HG03039 (cell line): Measurements from ENCODE around the gene RAPGEF6.
"Not testable (repeated sequence)": the region's sequence is repeated elsewhere in the genome, so short reads cannot be mapped to it uniquely, and the experiment has no call there.

Experiments used
- ATAC-seq: cut with Tn5 transposase; IDR thresholded peaks from one replicate; pipeline ENCODE4 v1.9.1; 2021; ENCODE audit warnings: mild to moderate bottlenecking, moderate library complexity; ENCODE audit not compliant: unreplicated experiment

RAPGEF6 gene

GRCh38 chr5:131509801-131510200, 125.2 kb downstream of the RAPGEF6 start:
- ATAC-seq = no peak

- ATAC-seq = no peak
These were observed 129.7 kb downstream of the RAPGEF6 start for GRCh38 chr5:131505237-131505908.

- peak; percentile 94 for ATAC-seq
These were observed 138.7 kb downstream of the RAPGEF6 start for GRCh38 chr5:131496400-131496713.

- ATAC-seq = no peak
These were observed 139.3 kb downstream of the RAPGEF6 start for GRCh38 chr5:131495536-131496399.

GRCh38 chr5:131491749-131492148, 143.3 kb downstream of the RAPGEF6 start:
- ATAC-seq = no peak

- ATAC-seq = peak; percentile 73
These were observed 146.6 kb downstream of the RAPGEF6 start for GRCh38 chr5:131488463-131488862.

GRCh38 chr5:131487371-131487770, 147.7 kb downstream of the RAPGEF6 start:
- not testable (repeated sequence) for ATAC-seq

GRCh38 chr5:131482617-131483016, 152.4 kb downstream of the RAPGEF6 start:
- no peak for ATAC-seq

GRCh38 chr5:131481569-131481968, 153.5 kb downstream of the RAPGEF6 start:
- ATAC-seq = no peak

GRCh38 chr5:131475541-131475941, 159.5 kb downstream of the RAPGEF6 start:
- ATAC-seq = no peak

- ATAC-seq = no peak
These were observed 161.3 kb downstream of the RAPGEF6 start for GRCh38 chr5:131473731-131474130.

GRCh38 chr5:131466171-131466766, 168.8 kb downstream of the RAPGEF6 start:
- ATAC-seq = no peak

GRCh38 chr5:131463656-131464055, 171.4 kb downstream of the RAPGEF6 start:
- ATAC-seq = no peak

GRCh38 chr5:131462454-131462853, 172.6 kb downstream of the RAPGEF6 start:
- no peak for ATAC-seq

GRCh38 chr5:131461742-131462141, 173.3 kb downstream of the RAPGEF6 start:
- no peak for ATAC-seq

GRCh38 chr5:131460867-131461572, 174.0 kb downstream of the RAPGEF6 start:
- ATAC-seq = no peak

GRCh38 chr5:131460133-131460532, 174.9 kb downstream of the RAPGEF6 start:
- ATAC-seq = no peak

- ATAC-seq = no peak
These were observed 175.8 kb downstream of the RAPGEF6 start for GRCh38 chr5:131459216-131459615.

- ATAC-seq = no peak
These were observed 177.8 kb downstream of the RAPGEF6 start for GRCh38 chr5:131457193-131457592.

- ATAC-seq = no peak
These were observed 184.1 kb downstream of the RAPGEF6 start for GRCh38 chr5:131450941-131451340.

GRCh38 chr5:131441184-131441583, 193.8 kb downstream of the RAPGEF6 start:
- ATAC-seq = no peak
